Inflammatory macrophage treated with lipopolysaccharide for 4 hours (primary cell): ENCODE measurements around the gene GHR.
A peak's percentile ranks its signal among the peaks of the same experiment; 100 is the strongest.
"Not testable (repeated sequence)": the region's sequence is repeated elsewhere in the genome, so short reads cannot be mapped to it uniquely, and the experiment has no call there.

Experiments
- DNase-seq: peaks from one replicate; pipeline ENCODE4 v3.0.0-alpha.2; 2020

The GHR gene

GRCh38 chr5:42654645-42655044 is 231.4 kb downstream of the GHR start:
- no peak for DNase-seq

- no peak for DNase-seq
These were observed 232.9 kb downstream of the GHR start for GRCh38 chr5:42655982-42656650.

GRCh38 chr5:42656651-42657015 is 233.4 kb downstream of the GHR start:
- DNase-seq, result no peak

- DNase-seq, result not testable (repeated sequence)
These were observed 236.6 kb downstream of the GHR start for GRCh38 chr5:42659869-42660268.

- DNase-seq, result no peak
These were observed 242.6 kb downstream of the GHR start for GRCh38 chr5:42665857-42666256.

- no peak for DNase-seq
These were observed 243.6 kb downstream of the GHR start for GRCh38 chr5:42666869-42667268.

- no peak for DNase-seq
These were observed 245.0 kb downstream of the GHR start for GRCh38 chr5:42668254-42668653.

- no peak for DNase-seq
These were observed 249.7 kb downstream of the GHR start for GRCh38 chr5:42672925-42673324.

- no peak for DNase-seq
These were observed 252.4 kb downstream of the GHR start for GRCh38 chr5:42675602-42676001.

GRCh38 chr5:42676362-42676761 is 253.1 kb downstream of the GHR start:
- no peak for DNase-seq

- DNase-seq, result no peak
These were observed 254.1 kb downstream of the GHR start for GRCh38 chr5:42677156-42677842.

GRCh38 chr5:42680046-42680445 is 256.8 kb downstream of the GHR start:
- DNase-seq, result no peak

GRCh38 chr5:42685078-42685477 is 261.8 kb downstream of the GHR start:
- not testable (repeated sequence) for DNase-seq

- DNase-seq, result no peak
These were observed 266.2 kb downstream of the GHR start for GRCh38 chr5:42689391-42689790.

GRCh38 chr5:42691413-42691937 is 268.2 kb downstream of the GHR start:
- DNase-seq, result no peak

- DNase-seq, result no peak
These were observed 278.3 kb downstream of the GHR start for GRCh38 chr5:42701351-42702059.

GRCh38 chr5:42703238-42703637 is 280.0 kb downstream of the GHR start:
- DNase-seq, result no peak

GRCh38 chr5:42715785-42716184 is 292.5 kb downstream of the GHR start:
- peak; percentile 16 for DNase-seq

GRCh38 chr5:42718591-42718990 is 295.4 kb downstream of the GHR start:
- no peak for DNase-seq

GRCh38 chr5:42719034-42719433 is 295.8 kb downstream of the GHR start:
- DNase-seq, result no peak

- DNase-seq, result peak; percentile 14
These were observed 297.0 kb downstream of the GHR start for GRCh38 chr5:42720251-42720650.

GRCh38 chr5:42721484-42721883 is 298.2 kb downstream of the GHR start:
- DNase-seq, result peak; percentile 4

GRCh38 chr5:42734531-42735058 is 311.4 kb downstream of the GHR start:
- not testable (repeated sequence) for DNase-seq

GRCh38 chr5:42740920-42741319 is 317.7 kb downstream of the GHR start:
- DNase-seq, result no peak
